Measurements from ENCODE around the gene MRGPRF.

- TF ChIP-seq POLR2A (IDR thresholded peaks at IDR 0.05) (no peak), CTCF (IDR thresholded peaks at IDR 0.05) (no peak)
These were observed 1.2 kb upstream of the MRGPRF start for GRCh38 chr11:69014084-69014851.
